Stimulated activated CD8-positive, alpha-beta memory T cell treated with anti-CD3 and anti-CD28 coated beads, Interleukin-15, amount 100 ng/mL, for 4 hours (primary cell): Measurements from ENCODE around the gene RUFY4.

Source experiments
- DNase-seq, 2 donors: peaks; one replicate each; pipeline ENCODE4 v3.0.0-alpha.2; 2020; ENCODE audit warnings: low read depth in 2 of 2

RUFY4 gene, protein sequence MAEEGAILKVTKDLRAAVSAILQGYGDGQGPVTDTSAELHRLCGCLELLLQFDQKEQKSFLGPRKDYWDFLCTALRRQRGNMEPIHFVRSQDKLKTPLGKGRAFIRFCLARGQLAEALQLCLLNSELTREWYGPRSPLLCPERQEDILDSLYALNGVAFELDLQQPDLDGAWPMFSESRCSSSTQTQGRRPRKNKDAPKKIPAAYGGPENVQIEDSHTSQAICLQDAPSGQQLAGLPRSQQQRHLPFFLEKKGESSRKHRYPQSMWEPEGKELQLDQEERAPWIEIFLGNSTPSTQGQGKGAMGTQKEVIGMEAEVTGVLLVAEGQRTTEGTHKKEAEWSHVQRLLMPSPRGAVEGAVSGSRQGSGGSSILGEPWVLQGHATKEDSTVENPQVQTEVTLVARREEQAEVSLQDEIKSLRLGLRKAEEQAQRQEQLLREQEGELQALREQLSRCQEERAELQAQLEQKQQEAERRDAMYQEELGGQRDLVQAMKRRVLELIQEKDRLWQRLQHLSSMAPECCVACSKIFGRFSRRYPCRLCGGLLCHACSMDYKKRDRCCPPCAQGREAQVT

DNA sequence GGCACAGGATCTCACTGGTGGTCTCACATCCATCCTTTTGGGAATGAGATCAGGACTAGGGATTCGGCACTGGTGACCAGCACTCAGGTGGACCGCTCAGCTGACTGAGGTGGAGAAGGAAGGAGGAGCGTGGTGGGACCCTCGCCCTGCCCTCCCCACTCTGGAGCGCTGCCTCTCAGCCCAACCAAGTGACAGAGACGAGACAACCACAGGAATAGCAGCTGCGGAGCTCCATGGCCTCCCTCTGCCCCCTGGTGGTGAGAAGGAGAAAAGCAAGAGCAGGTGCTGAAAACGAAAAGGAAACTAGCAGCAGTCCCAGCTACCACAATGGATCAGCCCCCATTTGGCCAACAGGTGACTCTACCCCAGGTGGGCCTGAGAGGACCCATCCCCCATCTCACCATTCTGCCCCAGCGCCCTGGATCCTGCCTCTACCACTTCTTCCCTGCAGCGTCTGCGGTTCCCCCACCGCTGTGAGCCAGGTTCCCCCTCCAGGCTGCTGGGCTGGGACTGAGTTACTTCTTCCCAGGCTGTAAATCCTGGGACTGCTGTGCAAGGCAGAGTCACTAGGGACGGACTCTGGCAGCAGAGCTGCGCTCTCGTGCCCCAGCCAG is at the start of gene RUFY4:
TSS of gene RUFY4 (plus strand) at position 533 of the 614 bp plus-strand sequence. CDS start 1,353 bp downstream, outside the sequence.
- peak; percentile 21 to 41 for DNase-seq

- no peak for DNase-seq
Measured at GRCh38 chr2:218019411-218020060, 49.5 kb upstream of the RUFY4 start.

DNA sequence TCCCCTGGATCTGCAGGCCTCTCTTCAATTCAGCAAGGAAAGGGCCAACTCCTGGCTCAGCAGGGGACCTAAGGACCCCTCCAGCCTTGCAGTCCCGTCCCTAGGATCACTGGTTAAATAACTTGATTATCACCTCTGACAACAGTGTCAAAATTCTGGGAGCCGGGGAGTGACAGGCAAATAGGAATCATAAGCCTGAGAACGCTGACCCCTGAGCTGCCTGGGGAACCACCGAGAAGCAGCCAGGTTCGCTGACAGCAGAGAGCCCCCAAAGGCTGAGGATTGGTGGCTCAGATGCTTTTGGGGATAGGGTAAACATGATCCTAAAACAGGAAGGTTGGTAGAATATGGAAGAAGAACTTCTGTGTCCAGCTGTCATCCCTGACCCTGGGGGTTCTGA is 48.8 kb upstream of the RUFY4 start:
- no peak for DNase-seq

DNA sequence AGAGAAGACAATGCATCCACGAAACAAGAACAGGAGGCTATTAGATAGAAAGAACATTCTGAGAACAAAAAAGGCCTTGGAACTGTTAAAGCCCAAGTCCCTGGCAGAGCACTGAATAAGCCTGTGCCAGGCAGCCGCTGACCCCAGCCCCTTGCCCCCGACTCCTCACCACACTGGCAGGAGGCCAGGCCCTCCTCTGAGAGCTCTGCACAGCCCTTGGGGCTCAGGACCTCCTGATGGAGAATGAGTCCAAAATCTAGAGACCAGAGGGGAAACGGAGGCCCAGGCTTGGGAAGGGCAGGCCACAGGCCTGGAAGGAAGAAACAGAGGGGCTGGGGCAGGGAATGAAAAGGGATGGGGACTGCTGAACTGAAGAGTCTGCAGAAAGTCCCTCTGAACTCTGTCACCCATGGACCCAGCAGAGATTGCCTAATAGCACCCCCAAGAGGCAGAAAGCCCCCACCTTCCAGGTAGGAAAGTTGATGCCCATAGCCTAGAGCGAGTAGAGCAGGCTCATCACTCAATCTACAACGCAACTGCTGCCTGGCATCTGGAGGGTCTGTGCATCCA is 48.0 kb upstream of the RUFY4 start:
- no peak for DNase-seq

GRCh38 chr2:218021536-218022071 is 47.4 kb upstream of the RUFY4 start:
- DNase-seq: no peak

DNA sequence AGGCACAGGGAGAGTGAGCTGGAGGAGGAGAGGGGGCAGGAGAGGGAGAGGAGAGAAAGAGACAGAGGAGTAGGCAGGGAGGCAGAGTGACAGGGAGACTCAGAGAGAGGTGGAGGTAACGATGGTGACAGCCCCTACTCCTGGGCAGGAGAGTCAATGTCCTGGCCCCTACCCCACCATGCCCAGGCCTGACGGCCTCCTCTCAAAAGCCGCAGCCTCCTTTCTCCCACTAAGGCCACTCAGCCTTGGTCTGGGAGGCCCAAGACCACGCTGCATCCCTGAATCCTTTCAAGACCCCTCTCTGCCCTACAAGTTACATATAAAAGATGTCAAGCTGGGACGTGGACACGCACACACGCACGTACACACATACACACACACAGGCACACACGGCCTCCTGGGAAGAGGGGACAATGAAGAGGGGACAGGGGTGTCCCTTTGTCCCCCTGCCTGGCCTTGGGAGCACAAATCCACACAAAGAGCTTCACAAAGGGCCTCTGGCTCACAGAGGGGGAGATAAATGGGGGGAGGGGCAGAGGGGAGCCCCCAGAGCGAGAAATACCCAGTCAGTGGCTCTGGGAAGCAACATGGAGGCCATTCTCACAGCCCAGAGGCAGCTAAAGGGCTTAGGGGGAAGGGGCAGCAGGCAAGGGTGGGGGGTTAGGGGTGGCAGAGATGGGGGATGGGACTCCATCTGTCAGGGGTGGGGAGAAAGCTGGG is 46.8 kb upstream of the RUFY4 start:
- no peak for DNase-seq

DNA sequence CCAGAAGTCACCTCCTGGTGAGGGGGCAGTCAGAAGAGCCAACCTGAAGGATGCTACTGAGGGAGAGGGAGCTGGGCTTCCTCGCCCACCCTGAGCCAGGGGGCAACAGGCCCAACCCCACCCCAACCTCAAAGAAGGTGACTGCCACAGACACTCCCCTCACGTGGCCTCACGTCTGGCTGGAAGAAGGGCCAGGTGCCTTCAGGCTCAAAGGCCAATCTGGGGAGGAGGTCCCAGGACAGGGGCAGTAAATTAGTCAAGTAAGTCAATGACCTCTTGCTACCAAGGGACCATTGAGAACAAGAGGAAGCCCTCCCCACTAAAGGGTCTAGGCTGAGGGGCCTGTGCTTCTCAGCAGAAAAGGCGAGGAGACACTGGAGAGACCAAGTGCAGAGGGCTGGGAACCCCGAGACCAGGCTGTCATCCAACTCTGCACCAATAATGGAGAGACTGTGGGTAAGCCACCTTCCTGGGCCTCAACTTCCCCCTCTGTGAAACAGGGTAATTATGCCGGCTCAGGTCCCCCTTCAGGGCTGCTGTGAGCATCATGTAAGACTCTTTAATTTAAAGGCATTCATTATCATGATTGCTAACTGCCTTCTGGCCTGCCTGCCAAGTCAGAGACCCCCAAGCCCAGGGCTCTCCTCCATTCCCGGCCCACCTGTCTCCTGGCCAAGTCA is 46.1 kb upstream of the RUFY4 start:
- DNase-seq: no peak

GRCh38 chr2:218023636-218024035 is 45.4 kb upstream of the RUFY4 start:
- no peak for DNase-seq

DNA sequence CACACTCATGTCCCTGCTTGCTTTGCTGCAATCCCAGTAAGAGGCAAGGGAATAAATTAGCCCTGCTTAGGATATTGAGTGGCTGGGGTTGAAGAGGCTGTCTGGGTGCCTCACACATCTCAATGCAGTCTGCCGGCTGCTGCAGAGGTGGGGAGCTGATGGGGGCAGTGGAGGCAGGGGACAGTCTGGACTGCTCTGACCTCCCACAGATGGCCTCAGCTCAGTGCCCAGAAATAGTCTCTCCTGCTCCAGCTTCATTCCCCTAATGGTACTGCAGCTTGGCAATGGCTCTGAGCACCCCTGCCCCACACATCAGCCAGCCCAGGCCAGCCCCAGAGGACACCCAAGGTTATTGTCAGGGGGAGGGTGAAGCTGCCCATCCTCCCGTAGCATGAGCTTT is 44.7 kb upstream of the RUFY4 start:
- no peak for DNase-seq

GRCh38 chr2:218024871-218025270 is 44.2 kb upstream of the RUFY4 start:
- no peak for DNase-seq

DNA sequence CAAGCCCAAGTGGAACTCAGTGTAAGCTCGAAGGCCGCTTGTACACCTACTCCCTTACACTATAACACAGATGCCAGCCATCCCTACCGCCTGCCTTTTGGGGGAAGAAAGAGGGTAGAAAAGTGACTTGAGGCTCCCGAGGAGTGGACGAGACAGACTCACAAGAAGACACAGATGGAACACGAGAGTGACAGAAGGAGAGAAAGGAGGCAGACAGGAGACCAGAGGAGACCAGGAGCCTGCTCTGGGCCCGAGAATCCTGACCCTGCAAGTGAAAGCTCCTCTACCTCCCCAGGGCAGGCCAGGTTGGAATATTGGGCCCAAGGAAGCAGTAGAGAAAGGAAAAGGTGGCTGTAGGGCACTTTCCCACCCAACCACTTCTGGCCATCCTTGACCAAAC is 42.8 kb upstream of the RUFY4 start:
- no peak for DNase-seq

DNA sequence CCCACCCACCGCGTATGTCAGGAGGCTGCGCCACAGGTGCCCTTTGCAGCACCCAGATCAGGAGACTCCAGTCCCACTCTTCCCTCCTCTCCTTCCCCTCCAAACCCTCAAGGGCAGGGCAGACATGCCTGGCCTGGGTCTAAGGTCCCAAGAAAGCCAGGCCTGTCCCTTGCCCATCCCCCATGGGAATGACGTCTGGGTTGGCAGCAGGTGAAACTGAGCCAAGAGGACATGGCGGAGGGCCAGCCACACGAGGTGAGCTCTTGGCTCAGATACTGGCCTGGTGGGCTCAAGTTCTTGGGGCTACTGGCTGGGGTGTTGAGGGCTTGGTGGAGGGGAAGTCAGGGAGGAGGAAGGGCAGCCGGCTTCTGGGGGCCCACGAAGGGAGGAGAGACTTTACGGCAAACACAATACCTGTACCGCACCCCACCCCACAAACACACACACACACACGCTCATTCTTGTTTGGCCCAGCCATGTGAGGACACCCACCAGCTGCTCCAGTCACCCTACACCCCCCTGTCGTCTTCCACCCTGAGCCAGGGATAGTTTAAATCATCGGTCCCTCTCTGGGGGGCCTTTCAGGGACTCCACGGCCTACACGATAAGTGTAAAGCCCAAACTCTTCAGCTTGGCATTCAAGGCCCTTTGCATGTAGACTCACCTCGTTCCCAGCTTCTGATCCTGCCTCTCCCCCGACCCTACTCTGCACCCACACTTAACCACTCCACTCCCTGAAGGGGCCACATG is 42.2 kb upstream of the RUFY4 start:
- DNase-seq: no peak

DNA sequence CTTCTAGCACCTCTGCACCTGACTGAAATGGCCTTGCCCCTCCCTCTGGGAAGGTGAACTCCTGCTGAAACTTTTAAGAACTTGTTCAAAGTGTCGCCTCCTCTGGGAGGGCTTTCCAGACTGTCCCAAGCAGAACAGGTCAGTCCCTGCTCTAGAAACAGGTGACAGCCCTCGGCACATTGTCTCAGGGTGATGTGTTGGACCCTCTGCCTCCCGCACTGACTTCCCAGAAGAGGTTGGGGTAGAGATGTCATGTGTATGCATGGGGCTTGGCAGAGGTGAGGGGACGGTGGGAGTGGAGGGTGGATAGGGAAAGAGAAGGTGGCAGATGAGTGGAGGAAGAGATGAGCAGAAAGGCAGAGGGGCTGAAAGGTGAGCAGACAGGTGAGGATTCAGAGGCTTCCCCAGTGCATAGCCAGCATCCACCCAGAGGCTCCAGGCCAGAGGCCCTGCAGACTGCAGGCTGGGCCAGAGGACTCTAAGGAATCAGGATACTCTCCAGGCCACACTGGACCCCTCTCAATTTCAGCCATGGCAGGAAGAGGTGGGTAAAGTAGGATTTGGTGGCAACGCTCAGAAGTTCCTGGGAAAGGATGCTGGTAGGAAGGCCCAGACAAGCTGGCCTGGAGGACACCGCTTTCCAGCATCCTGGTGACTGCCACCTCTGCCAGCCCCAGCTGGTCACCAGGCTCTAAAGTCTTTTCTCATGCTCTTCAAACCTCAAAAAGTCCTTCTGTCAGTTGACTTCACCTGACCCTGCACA is 41.4 kb upstream of the RUFY4 start:
- DNase-seq: no peak

- no peak for DNase-seq
Measured at GRCh38 chr2:218028189-218028495, 40.9 kb upstream of the RUFY4 start.

GRCh38 chr2:218028562-218029348 is 40.3 kb upstream of the RUFY4 start:
- DNase-seq: no peak

DNA sequence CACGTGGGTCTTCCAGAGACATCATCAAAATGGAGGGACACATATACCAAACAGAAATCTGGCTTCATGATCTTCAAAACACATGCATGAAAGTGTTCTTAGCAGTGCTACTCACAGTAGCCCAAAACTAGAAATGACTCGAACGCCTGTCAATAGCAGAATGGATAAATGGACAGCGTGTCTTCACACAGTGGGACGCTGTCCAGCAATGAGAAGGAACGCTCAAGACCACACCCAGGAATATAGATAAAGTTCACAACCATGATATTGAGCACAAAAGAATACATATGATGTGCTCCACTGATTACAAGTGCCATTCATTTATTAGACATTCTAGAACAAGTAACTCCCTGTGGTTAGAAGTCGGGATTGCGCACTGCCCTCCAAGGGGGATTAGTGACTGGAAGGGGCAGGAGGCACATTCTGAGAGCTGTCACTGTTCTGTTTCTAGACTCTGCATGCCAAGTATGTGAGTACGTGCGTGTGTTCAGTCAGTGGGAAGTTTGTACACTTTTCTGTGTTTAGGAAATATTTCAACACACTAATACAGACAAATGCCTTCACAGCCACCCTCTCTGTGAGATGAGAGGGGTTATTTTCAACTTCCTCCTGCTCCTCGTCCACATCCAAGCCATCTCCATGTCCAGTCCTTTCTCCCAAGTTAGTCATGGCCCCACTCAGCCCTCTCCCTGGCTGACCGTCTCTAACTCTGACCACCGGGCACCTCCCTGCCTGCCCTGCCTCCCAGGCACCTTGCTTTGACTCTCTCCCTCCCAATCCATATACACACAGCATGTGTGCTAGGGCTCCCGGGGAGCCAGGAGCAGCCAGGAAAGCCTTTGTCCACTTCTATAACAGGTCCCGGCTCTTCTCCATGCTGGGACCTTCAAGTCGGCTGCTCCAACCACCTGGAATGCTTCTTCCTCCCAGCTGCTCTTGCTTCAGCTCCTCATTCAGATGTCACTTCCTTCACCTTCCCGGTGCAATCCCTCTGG is 39.4 kb upstream of the RUFY4 start:
- no peak for DNase-seq
